Mesenchymal stem cell (in vitro differentiated cells and primary cell): ENCODE data around the gene COG7.
"Not testable (repeated sequence)": the region's sequence is repeated elsewhere in the genome, so short reads cannot be mapped to it uniquely, and the experiment has no call there.

Source experiments
- DNase-seq: peaks from one replicate; pipeline ENCODE4 v3.0.0-alpha.2; 2013
- H2AFZ ChIP-seq: one replicate; pipeline ENCODE4 v1.6.1; 2013; ENCODE audit warnings: low read depth, mild to moderate bottlenecking, control low read depth, inconsistent platforms, low read length, moderate library complexity
- H2AK5ac ChIP-seq: 2 replicates; pipeline ENCODE4 v1.6.1; 2013; ENCODE audit warnings: low read length, moderate library complexity, mild to moderate bottlenecking, inconsistent platforms; ENCODE audit not compliant: severe bottlenecking
- H2BK120ac ChIP-seq: one replicate; pipeline ENCODE4 v1.6.1; 2013; ENCODE audit warnings: low read depth, mild to moderate bottlenecking, inconsistent platforms, low read length, moderate library complexity
- H2BK12ac ChIP-seq, 2 experiments: one replicate each; pipeline ENCODE4 v1.6.1; 2013; ENCODE audit warnings: inconsistent platforms in 2 of 2, low read length in 2 of 2, mild to moderate bottlenecking in 2 of 2, moderate library complexity in 2 of 2, control low read depth in 1 of 2
- H2BK15ac ChIP-seq: one replicate; pipeline ENCODE4 v1.6.1; 2013; ENCODE audit warnings: mild to moderate bottlenecking, low read depth, inconsistent platforms; ENCODE audit not compliant: poor library complexity, severe bottlenecking
- H2BK5ac ChIP-seq: 2 replicates; pipeline ENCODE4 v1.6.1; 2013; ENCODE audit warnings: low read depth, mild to moderate bottlenecking, low read length, control low read depth, inconsistent platforms; ENCODE audit not compliant: poor library complexity, severe bottlenecking
- H3K14ac ChIP-seq, 2 experiments: one replicate each; pipeline ENCODE4 v1.6.1; 2013; ENCODE audit warnings: inconsistent platforms in 2 of 2, low read length in 2 of 2, control low read depth in 1 of 2, mild to moderate bottlenecking in 1 of 2, moderate library complexity in 1 of 2
- H3K18ac ChIP-seq, 2 experiments: one replicate each; pipeline ENCODE4 v1.6.1; 2013; ENCODE audit warnings: inconsistent platforms in 2 of 2, low read length in 2 of 2, control low read depth in 1 of 2, low read depth in 1 of 2, mild to moderate bottlenecking in 1 of 2
- H3K23ac ChIP-seq, 2 experiments: one replicate each; pipeline ENCODE4 v1.6.1; 2013; ENCODE audit warnings: inconsistent platforms in 2 of 2, low read length in 2 of 2, mild to moderate bottlenecking in 2 of 2, moderate library complexity in 2 of 2, control low read depth in 1 of 2
- H3K27ac ChIP-seq: 2 replicates; pipeline ENCODE4 v1.5.1; 2013; ENCODE audit warnings: mild to moderate bottlenecking, moderate library complexity, low read length, control low read depth, inconsistent platforms; ENCODE audit not compliant: poor library complexity, severe bottlenecking
- H3K27me3 ChIP-seq, 2 experiments: 2 replicates each; pipeline versions ENCODE4 v1.6.1 to v1.7.0; 2013; ENCODE audit warnings: low read length in 2 of 2, mild to moderate bottlenecking in 2 of 2, moderate library complexity in 2 of 2, control low read depth in 1 of 2, inconsistent platforms in 1 of 2; ENCODE audit not compliant: control insufficient read depth in 1 of 2, insufficient read depth in 1 of 2
- H3K36me3 ChIP-seq, 2 experiments: 2 replicates each; pipeline versions ENCODE4 v1.6.1 to v1.7.0; 2013; ENCODE audit warnings: low read length in 2 of 2, control low read depth in 1 of 2, inconsistent platforms in 1 of 2, low read depth in 1 of 2, mild to moderate bottlenecking in 1 of 2; ENCODE audit not compliant: insufficient read depth in 2 of 2, control insufficient read depth in 1 of 2
- H3K4ac ChIP-seq, 2 experiments: one replicate each; pipeline ENCODE4 v1.6.1; 2013; ENCODE audit warnings: inconsistent platforms in 2 of 2, low read length in 2 of 2, mild to moderate bottlenecking in 2 of 2, moderate library complexity in 2 of 2, control low read depth in 1 of 2, low read depth in 1 of 2
- H3K4me1 ChIP-seq: 2 replicates; pipeline ENCODE4 v1.6.1; 2013; ENCODE audit warnings: low read depth, low read length, control low read depth; ENCODE audit not compliant: control insufficient read depth, insufficient read depth
- H3K4me2 ChIP-seq: 2 replicates; pipeline ENCODE4 v1.6.1; 2013; ENCODE audit warnings: low read length, mild to moderate bottlenecking, inconsistent platforms; ENCODE audit not compliant: poor library complexity, severe bottlenecking
- H3K4me3 ChIP-seq, 2 experiments: 2 replicates each; pipeline versions ENCODE4 v1.5.1 to v1.7.0; 2013; ENCODE audit warnings: low read length in 2 of 2, mild to moderate bottlenecking in 2 of 2, control low read depth in 1 of 2, low read depth in 1 of 2; ENCODE audit not compliant: insufficient read depth in 1 of 2
- H3K79me1 ChIP-seq: replicated peaks from 2 replicates; pipeline ENCODE4 v1.6.1; 2013; ENCODE audit warnings: mild to moderate bottlenecking, control low read depth, low read length, inconsistent platforms; ENCODE audit not compliant: poor library complexity, severe bottlenecking
- H3K9ac ChIP-seq: 2 replicates; pipeline ENCODE4 v1.7.0; 2013; ENCODE audit warnings: mild to moderate bottlenecking, low read length, moderate library complexity
- H3K9me3 ChIP-seq: 2 replicates; pipeline ENCODE4 v1.7.0; 2013; ENCODE audit warnings: mild to moderate bottlenecking, low read length; ENCODE audit not compliant: control insufficient read depth
- H4K8ac ChIP-seq: one replicate; pipeline ENCODE4 v1.6.1; 2013; ENCODE audit warnings: inconsistent platforms, mild to moderate bottlenecking, low read length, moderate library complexity
- H4K91ac ChIP-seq: one replicate; pipeline ENCODE4 v1.6.1; 2013; ENCODE audit warnings: mild to moderate bottlenecking, low read length, inconsistent platforms
- WGBS: methylation state at CpG from one replicate; pipeline ENCODE4 v1.1.7; 2013; ENCODE audit warnings: mixed read lengths; 5-methylcytosine and 5-hydroxymethylcytosine counted together

Gene COG7

DNA sequence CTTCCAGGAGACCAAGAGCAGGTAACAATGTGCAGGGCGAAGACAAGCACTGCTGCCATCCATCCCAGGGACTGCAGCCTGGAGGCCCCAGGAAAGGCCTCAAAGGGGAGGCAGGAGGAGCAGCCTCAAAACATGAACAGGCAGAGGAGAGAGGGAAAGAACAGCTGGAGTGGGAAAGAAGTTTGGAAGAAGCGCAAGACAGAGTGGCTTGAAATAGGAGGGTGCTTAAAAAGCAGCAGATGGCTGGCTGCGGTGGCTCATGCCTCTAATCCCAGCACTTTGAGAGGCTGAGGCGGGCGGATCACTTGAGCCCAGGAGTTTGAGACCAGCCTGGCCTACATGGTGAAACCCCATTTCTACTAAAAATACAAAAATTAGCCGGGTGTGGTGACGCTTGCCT lies 52.5 kb downstream of the COG7 start:
- not testable (repeated sequence) for H3K18ac ChIP-seq, H3K9ac ChIP-seq, H3K4me2 ChIP-seq, H3K4me3 ChIP-seq, H3K14ac ChIP-seq, H2BK12ac ChIP-seq, H3K4ac ChIP-seq, H4K91ac ChIP-seq, H4K8ac ChIP-seq, H2BK15ac ChIP-seq, H3K27ac ChIP-seq, H3K4me1 ChIP-seq, H3K79me1 ChIP-seq, H3K9me3 ChIP-seq, H3K27me3 ChIP-seq, H2AK5ac ChIP-seq, H2AFZ ChIP-seq, H2BK120ac ChIP-seq, H3K23ac ChIP-seq, H2BK5ac ChIP-seq, DNase-seq
- peaks cover 64 to 94% of the 10 kb centered on the region in 2 experiments for H3K36me3 ChIP-seq
- WGBS: 86% methylated on average over 5 of the region's 7 CpGs

DNA sequence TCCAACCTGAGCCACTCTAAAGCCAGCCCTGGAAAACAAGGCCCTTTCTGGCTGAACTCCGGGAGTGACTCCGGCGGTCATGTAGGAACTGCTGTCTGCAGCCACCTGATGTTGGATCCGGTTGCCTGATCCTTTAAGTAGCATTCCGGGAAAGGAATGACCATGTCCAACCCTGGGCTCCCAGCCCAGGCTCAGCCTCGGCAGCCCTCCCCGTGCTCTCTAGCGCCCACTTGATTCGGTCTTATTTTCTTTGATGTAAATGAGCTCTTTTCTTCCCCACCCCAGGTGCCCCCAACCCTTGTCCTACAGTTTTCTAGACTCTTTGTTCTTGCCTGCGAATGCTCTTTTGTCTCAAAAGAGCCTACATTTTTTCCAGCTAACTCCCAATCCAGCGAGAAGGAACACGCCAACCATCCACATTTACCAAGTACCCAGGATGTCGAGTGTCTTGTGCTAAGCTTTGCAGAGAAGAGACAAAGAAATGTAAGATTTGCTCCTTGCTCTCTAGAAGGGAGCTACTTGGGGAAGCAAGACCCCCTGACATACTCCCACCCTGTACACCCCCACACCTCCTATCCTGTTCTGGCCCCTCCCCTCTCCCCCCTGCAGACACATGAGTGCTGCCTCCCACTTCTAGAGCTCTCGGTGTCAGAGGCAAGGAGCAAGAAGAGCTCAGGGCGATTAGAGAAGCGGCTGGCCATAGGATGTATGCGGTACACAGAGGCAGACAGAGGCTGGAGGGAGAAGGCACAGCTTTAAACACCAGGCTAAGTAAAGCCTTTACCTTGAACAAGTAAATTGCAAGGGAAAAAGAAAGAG lies 53.8 kb downstream of the COG7 start:
- peaks cover 53 to 91% of the 10 kb centered on the region in 2 experiments for H3K36me3 ChIP-seq
- H3K79me1 ChIP-seq: peaks cover 5% of the 10 kb centered on the region
- no peak overlapping the region for H3K4me2 ChIP-seq
- 76% methylated on average over 16 of the region's 17 CpGs for WGBS
- H2BK5ac ChIP-seq: no peak overlapping the region
- H4K91ac ChIP-seq: no peak overlapping the region
- H2BK15ac ChIP-seq: no peak overlapping the region
- H3K9me3 ChIP-seq: no peaks in the 10 kb centered on the region
- no peak overlapping the region for H3K27ac ChIP-seq
- H3K18ac ChIP-seq: no peak overlapping the region
- H3K4ac ChIP-seq: no peak overlapping the region
- no peak overlapping the region for H3K9ac ChIP-seq
- H3K4me1 ChIP-seq: peaks cover 1% of the 10 kb centered on the region
- H2BK12ac ChIP-seq: no peak overlapping the region
- no peak for DNase-seq
- H2AFZ ChIP-seq: no peak overlapping the region
- no peak overlapping the region for H2AK5ac ChIP-seq
- no peaks in the 10 kb centered on the region for H3K27me3 ChIP-seq
- H4K8ac ChIP-seq: no peak overlapping the region
- no peak overlapping the region for H3K14ac ChIP-seq
- no peak overlapping the region for H3K23ac ChIP-seq
- no peak overlapping the region for H2BK120ac ChIP-seq
- H3K4me3 ChIP-seq: no peak overlapping the region

- H3K4me2 ChIP-seq: no peak overlapping the region
- no peak overlapping the region for H3K23ac ChIP-seq
- H2BK120ac ChIP-seq: no peak overlapping the region
- H4K91ac ChIP-seq: no peak overlapping the region
- H3K9me3 ChIP-seq: no peaks in the 10 kb centered on the region
- no peak overlapping the region for H2AFZ ChIP-seq
- H3K9ac ChIP-seq: no peak overlapping the region
- peaks cover 3% of the 10 kb centered on the region for H3K79me1 ChIP-seq
- no peak overlapping the region for H3K27ac ChIP-seq
- no peak for DNase-seq
- H2BK15ac ChIP-seq: no peak overlapping the region
- no peak overlapping the region for H2AK5ac ChIP-seq
- peaks cover 51 to 83% of the 10 kb centered on the region in 2 experiments for H3K36me3 ChIP-seq
- H3K4me3 ChIP-seq: no peak overlapping the region
- no peak overlapping the region for H4K8ac ChIP-seq
- no peak overlapping the region for H3K4ac ChIP-seq
- no peak overlapping the region for H3K14ac ChIP-seq
- no peak overlapping the region for H3K18ac ChIP-seq
- H3K27me3 ChIP-seq: no peaks in the 10 kb centered on the region
- 88% methylated on average over 1 of the region's 2 CpGs for WGBS
- no peaks in the 10 kb centered on the region for H3K4me1 ChIP-seq
- H2BK12ac ChIP-seq: no peak overlapping the region
- H2BK5ac ChIP-seq: no peak overlapping the region
These were observed 55.5 kb downstream of the COG7 start for GRCh38 chr16:23397464-23397863.

- no peak overlapping the region for H3K9ac ChIP-seq
- no peak overlapping the region for H2BK15ac ChIP-seq
- H3K4me2 ChIP-seq: no peak overlapping the region
- H4K8ac ChIP-seq: no peak overlapping the region
- H3K36me3 ChIP-seq: peaks cover 62 to 85% of the 10 kb centered on the region in 2 experiments
- no peak overlapping the region for H2AFZ ChIP-seq
- peaks cover 3% of the 10 kb centered on the region for H3K79me1 ChIP-seq
- no peaks in the 10 kb centered on the region for H3K4me1 ChIP-seq
- no peak overlapping the region for H4K91ac ChIP-seq
- H3K4me3 ChIP-seq: no peak overlapping the region
- no peak overlapping the region for H2BK12ac ChIP-seq
- WGBS: 91% methylated on average over 6 of the region's 6 CpGs
- no peaks in the 10 kb centered on the region for H3K9me3 ChIP-seq
- H2BK5ac ChIP-seq: no peak overlapping the region
- H2AK5ac ChIP-seq: no peak overlapping the region
- H3K23ac ChIP-seq: no peak overlapping the region
- no peak overlapping the region for H3K14ac ChIP-seq
- H3K27me3 ChIP-seq: no peaks in the 10 kb centered on the region
- no peak overlapping the region for H2BK120ac ChIP-seq
- H3K27ac ChIP-seq: no peak overlapping the region
- DNase-seq: no peak
- no peak overlapping the region for H3K4ac ChIP-seq
- H3K18ac ChIP-seq: no peak overlapping the region
These were observed 57.3 kb downstream of the COG7 start for GRCh38 chr16:23395732-23396131.
